LHCN-M2 (cell line): ENCODE data around the gene RANBP10. TPM values are rescaled to one million over a fixed set of nuclear protein-coding genes. Genes with fewer than 3 reads are reported as not detected.
"Not testable (repeated sequence)": the region's sequence is repeated elsewhere in the genome, so short reads cannot be mapped to it uniquely, and the experiment has no call there.

Source experiments
- DNase-seq: peaks from one replicate; pipeline ENCODE4 v3.0.0-alpha.2; 2012; ENCODE audit warnings: low read depth
- total RNA-seq: library from RNA; depleted of rRNA; stranded (reverse); fragments of >200 nt; gene quantifications from 2 replicates; pipeline ENCODE4 v1.2.3, GENCODE V29; 2014

Gene RANBP10
- total RNA-seq, 1 experiment from 2014 or later: 4.5 TPM

DNA sequence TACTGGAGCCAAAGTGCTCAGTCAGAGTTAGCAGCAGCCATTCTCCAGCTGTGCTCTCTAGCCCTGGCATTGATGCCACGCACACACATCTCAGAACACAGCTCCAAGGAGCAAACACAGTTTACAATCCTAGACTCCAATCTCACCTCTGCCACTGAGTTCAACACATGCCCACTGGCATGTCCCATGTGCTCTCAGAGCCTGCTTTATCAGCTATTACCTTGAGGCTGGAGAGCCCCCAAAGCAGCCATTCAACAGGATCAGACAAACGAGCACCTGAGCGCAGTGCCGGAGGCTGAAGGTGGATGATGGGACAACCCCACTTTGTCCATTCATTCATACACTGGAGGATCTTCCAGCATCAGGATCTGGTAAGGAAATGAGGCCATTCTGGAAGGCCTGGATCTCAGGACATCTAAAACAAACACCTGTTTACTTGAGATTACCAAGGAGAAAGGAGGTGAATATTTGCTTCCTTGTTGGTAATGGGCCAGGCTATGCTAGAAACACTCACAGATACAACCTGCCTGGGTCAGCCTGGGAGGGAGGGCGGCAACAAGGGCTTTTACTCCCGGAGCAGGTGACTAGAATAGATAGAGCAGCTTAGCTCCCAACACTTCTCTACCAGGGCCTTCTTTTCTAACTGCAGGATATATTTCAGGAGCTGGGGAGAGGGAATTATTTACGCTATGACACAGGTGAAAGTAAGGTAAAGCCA lies 25.4 kb downstream of the RANBP10 start:
- no peak for DNase-seq

- no peak for DNase-seq
Observed at GRCh38 chr16:67779256-67780014, 26.9 kb downstream of the RANBP10 start.

GRCh38 chr16:67775273-67775672 lies 31.1 kb downstream of the RANBP10 start:
- no peak for DNase-seq

- no peak for DNase-seq
Observed at GRCh38 chr16:67774457-67774853, 31.9 kb downstream of the RANBP10 start.

GRCh38 chr16:67773569-67774456 lies 32.5 kb downstream of the RANBP10 start:
- DNase-seq: no peak

- DNase-seq: no peak
Observed at GRCh38 chr16:67773099-67773498, 33.3 kb downstream of the RANBP10 start.

GRCh38 chr16:67770346-67770991 lies 35.9 kb downstream of the RANBP10 start:
- DNase-seq: peak; percentile 16

DNA sequence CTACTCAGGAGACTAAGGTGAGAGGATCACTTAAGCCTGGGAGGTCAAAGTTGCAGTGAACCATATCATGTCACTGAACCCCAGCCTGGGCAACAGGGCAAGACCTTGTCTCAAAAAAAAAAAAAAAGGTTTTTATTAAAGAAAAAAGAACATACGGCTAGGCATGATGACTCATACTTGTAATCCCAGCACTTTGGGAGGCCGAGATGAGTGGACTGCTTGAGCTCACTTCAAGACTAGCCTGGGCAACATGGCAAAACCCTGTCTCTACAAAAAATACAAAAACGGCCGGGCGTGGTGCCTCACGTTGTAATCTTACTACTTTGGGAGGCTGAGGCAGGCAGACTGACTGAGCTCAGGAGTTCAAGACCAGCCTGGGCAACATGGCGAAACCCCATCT lies 38.4 kb downstream of the RANBP10 start:
- peak; percentile 82 for DNase-seq

DNA sequence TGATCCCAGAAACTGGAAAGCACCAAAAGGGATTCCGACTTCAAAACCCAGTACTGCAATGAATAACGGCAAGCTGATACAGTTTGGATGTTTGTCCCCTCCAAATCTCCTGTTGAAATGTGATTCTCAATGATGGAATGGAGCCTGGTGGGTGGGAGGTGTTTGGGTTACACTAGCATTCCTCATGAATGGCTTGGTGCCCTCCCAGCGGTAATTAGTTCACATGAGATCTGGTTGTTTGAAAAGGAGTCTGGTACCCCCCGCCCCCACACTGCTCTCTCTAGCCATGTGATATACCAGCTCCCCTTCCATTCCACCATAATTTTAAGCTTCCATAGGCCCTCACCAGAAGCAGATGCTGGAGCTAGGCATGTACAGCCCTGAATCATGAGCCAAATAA lies 40.1 kb downstream of the RANBP10 start:
- no peak for DNase-seq

DNA sequence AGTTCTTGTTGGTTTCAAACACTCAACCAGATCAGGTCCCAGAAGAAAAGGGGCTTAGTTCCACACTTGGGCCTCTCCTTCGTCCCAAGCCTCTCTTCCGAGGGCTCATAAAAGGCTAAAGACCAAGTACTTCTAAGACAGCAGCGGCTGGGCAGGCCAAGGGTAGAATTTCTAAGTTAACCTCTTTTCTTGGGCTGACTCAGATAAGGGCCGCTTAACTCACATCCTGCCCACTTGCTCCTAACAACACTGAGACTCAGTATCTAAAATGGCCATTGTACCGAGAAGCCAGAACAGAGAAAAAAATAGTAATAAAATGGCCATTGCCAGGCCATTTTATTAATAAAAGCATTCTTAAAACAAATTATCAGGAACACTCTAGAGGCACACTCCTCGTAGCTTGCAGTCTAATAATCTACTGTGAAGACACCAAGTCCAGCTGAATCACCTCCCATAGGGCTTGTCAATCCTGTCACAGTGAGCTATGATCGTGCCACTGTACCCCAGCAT lies 42.1 kb downstream of the RANBP10 start:
- DNase-seq: no peak

- no peak for DNase-seq
Observed at GRCh38 chr16:67763066-67763465, 43.3 kb downstream of the RANBP10 start.

- DNase-seq: no peak
Observed at GRCh38 chr16:67762385-67762784, 44.0 kb downstream of the RANBP10 start.

- DNase-seq: no peak
Observed at GRCh38 chr16:67761924-67762323, 44.4 kb downstream of the RANBP10 start.

- no peak for DNase-seq
Observed at GRCh38 chr16:67760956-67761230, 45.5 kb downstream of the RANBP10 start.

GRCh38 chr16:67760206-67760955 lies 46.0 kb downstream of the RANBP10 start:
- no peak for DNase-seq

- no peak for DNase-seq
Observed at GRCh38 chr16:67758966-67759365, 47.4 kb downstream of the RANBP10 start.

- DNase-seq: no peak
Observed at GRCh38 chr16:67758006-67758405, 48.4 kb downstream of the RANBP10 start.

DNA sequence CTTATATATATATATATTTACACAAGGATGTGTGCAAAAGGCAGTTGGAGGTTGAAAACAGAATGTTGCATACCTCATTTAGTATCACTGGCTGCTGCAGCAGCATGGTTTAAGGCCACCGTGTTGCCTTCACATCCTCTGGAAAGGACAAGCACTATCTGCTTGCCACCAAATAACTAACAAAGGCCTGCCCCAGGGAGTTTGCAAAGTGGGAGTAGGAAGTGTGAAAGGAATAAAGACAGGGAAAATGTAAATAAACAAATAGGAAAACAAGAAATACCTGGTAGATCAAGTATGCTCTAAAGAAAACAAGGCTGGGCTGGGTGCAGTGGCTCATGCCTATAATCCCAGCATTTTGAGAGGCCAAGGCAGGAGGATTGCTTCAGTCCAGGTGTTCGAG lies 53.7 kb downstream of the RANBP10 start:
- no peak for DNase-seq

- DNase-seq: not testable (repeated sequence)
Observed at GRCh38 chr16:67751331-67751730, 55.0 kb downstream of the RANBP10 start.

GRCh38 chr16:67750466-67750865 lies 55.9 kb downstream of the RANBP10 start:
- DNase-seq: no peak
